ENCODE measurements around the gene CAPRIN2.
A peak's percentile ranks its signal among the peaks of the same experiment; 100 is the strongest.

CAPRIN2 gene

GRCh38 chr12:30761730-30762129, 7.0 kb upstream of the CAPRIN2 start:
- no peak overlapping the region for H3K27ac ChIP-seq
- TF ChIP-seq ZFX (IDR thresholded peaks at IDR 0.05; ENCODE audit: borderline replicate concordance), result no peak
- TF ChIP-seq, protein P1, sequence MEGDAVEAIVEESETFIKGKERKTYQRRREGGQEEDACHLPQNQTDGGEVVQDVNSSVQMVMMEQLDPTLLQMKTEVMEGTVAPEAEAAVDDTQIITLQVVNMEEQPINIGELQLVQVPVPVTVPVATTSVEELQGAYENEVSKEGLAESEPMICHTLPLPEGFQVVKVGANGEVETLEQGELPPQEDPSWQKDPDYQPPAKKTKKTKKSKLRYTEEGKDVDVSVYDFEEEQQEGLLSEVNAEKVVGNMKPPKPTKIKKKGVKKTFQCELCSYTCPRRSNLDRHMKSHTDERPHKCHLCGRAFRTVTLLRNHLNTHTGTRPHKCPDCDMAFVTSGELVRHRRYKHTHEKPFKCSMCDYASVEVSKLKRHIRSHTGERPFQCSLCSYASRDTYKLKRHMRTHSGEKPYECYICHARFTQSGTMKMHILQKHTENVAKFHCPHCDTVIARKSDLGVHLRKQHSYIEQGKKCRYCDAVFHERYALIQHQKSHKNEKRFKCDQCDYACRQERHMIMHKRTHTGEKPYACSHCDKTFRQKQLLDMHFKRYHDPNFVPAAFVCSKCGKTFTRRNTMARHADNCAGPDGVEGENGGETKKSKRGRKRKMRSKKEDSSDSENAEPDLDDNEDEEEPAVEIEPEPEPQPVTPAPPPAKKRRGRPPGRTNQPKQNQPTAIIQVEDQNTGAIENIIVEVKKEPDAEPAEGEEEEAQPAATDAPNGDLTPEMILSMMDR (IDR thresholded peaks at IDR 0.05), result no peak

- TF ChIP-seq, protein P1 (IDR thresholded peaks at IDR 0.05), result no peak
- no peak for TF ChIP-seq ZFX (IDR thresholded peaks at IDR 0.05; ENCODE audit: borderline replicate concordance)
- no peak overlapping the region for H3K27ac ChIP-seq
Observed at GRCh38 chr12:30757316-30757715, 2.6 kb upstream of the CAPRIN2 start.

- TF ChIP-seq, protein P1 (IDR thresholded peaks at IDR 0.05), result no peak
- no peak for TF ChIP-seq ZFX (IDR thresholded peaks at IDR 0.05; ENCODE audit: borderline replicate concordance)
- peak overlapping the region; percentile 89 for H3K27ac ChIP-seq
Observed at GRCh38 chr12:30756074-30756473, 1.3 kb upstream of the CAPRIN2 start.

DNA sequence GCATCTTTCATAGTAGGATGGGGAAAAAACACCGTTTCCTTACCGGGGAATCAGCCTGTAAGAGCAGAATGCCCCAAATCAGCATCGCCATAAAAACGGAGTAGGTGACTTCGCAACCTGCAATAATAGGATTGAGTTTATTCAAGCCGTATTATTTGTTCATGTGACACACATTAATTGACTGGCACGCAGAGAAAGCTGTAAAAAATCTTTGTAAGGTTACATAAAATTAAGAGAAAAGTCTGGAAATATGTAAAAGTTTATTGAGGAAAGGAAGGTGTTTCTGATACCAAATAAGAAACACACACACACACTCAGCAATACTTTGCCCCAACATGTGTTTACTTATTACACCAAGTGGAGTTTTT, 628 bp upstream of the CAPRIN2 start:
- H3K27ac ChIP-seq, result peak overlapping the region; percentile 89
- TF ChIP-seq, protein P1 (IDR thresholded peaks at IDR 0.05), result no peak
- no peak for TF ChIP-seq ZFX (IDR thresholded peaks at IDR 0.05; ENCODE audit: borderline replicate concordance)

GRCh38 chr12:30754383-30754749, 385 bp downstream of the CAPRIN2 start:
- TF ChIP-seq, protein P1 (IDR thresholded peaks at IDR 0.05), result no peak
- no peak for TF ChIP-seq ZFX (IDR thresholded peaks at IDR 0.05; ENCODE audit: borderline replicate concordance)
- H3K27ac ChIP-seq, result peak overlapping the region; percentile 89

- no peak for TF ChIP-seq ZFX (IDR thresholded peaks at IDR 0.05; ENCODE audit: borderline replicate concordance)
- TF ChIP-seq, protein P1 (IDR thresholded peaks at IDR 0.05), result no peak
- H3K27ac ChIP-seq, result peak overlapping the region; percentile 89
Observed at GRCh38 chr12:30753751-30754382, 884 bp downstream of the CAPRIN2 start.

- TF ChIP-seq ZFX (IDR thresholded peaks at IDR 0.05; ENCODE audit: borderline replicate concordance), result no peak
- TF ChIP-seq, protein P1 (IDR thresholded peaks at IDR 0.05), result no peak; the same call in 1 of the 2 replicates
- no peak overlapping the region for H3K27ac ChIP-seq
Observed at GRCh38 chr12:30753233-30753632, 1.5 kb downstream of the CAPRIN2 start.

All from 22Rv1 (cell line).